Stimulated activated CD4-positive, alpha-beta T cell treated with anti-CD3 and anti-CD28 coated beads, Interleukin-2, amount 100 ng/mL, for 24 hours (primary cell): Measurements from ENCODE around the gene DNAJC10.
"Not testable (repeated sequence)": the region's sequence is repeated elsewhere in the genome, so short reads cannot be mapped to it uniquely, and the experiment has no call there.

Experiments
- DNase-seq, 2 donors: peaks; one replicate each; pipeline ENCODE4 v3.0.0-alpha.2; 2020

The DNAJC10 gene, protein sequence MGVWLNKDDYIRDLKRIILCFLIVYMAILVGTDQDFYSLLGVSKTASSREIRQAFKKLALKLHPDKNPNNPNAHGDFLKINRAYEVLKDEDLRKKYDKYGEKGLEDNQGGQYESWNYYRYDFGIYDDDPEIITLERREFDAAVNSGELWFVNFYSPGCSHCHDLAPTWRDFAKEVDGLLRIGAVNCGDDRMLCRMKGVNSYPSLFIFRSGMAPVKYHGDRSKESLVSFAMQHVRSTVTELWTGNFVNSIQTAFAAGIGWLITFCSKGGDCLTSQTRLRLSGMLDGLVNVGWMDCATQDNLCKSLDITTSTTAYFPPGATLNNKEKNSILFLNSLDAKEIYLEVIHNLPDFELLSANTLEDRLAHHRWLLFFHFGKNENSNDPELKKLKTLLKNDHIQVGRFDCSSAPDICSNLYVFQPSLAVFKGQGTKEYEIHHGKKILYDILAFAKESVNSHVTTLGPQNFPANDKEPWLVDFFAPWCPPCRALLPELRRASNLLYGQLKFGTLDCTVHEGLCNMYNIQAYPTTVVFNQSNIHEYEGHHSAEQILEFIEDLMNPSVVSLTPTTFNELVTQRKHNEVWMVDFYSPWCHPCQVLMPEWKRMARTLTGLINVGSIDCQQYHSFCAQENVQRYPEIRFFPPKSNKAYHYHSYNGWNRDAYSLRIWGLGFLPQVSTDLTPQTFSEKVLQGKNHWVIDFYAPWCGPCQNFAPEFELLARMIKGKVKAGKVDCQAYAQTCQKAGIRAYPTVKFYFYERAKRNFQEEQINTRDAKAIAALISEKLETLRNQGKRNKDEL

DNA sequence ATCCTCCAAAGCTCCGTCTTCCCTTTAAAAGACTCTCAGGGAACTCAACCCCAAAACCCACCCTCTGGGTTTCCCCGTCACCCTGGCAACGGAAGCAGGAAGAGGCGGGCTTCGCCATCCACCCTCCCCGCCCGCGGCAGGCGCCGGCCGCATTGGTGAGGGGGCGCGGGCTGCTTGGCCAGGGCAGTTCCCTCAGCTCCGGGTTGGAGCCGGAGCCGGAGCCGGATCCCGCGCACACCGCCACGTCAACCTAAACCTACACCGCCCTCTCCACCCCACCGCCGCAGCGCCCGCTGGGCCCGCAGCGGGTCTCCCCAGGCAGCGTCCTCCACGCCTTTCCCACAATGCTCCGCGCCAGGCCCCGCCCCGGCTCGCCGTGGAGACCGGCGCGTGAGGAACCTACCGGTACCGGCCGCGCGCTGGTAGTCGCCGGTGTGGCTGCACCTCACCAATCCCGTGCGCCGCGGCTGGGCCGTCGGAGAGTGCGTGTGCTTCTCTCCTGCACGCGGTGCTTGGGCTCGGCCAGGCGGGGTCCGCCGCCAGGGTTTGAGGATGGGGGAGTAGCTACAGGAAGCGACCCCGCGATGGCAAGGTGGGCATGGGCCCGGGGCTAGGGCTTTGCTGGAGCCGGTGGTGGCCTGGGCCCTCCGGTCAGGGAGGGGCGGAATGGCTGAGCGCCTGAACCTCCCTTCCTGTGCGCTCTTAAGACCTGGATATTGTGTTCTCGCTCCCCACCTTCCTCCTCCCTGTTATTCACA is at the start of gene DNAJC10:
TSS of gene DNAJC10 (plus strand) at position 366 of the 758 bp plus-strand sequence. CDS start 1,830 bp downstream, outside the sequence.
- DNase-seq = peak; percentile 87 to 91

GRCh38 chr2:182666674-182667314 is 49.3 kb upstream of the DNAJC10 start:
- no peak for DNase-seq

GRCh38 chr2:182667315-182667695 is 48.8 kb upstream of the DNAJC10 start:
- DNase-seq = no peak

DNA sequence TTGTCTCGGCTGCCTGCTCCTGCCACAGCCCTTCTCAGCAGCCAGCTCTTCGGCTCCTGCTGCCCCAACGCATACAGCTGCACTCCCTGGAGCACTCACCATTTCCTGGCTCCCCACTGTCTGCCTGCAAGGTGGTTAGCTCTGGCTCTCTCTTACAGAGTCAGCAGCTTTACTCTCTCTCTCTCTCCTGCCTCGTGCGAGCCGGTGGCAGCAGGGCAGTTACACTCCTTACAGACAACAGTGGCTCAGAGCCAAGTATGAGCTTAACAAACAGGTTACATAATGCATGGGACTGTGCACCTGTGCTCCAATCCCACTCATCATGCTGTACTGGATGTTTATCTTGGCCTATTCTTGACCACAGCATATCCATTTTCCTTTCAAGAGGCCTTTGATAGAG is 47.4 kb upstream of the DNAJC10 start:
- no peak for DNase-seq

GRCh38 chr2:182672466-182673165 is 43.4 kb upstream of the DNAJC10 start:
- no peak for DNase-seq

- no peak for DNase-seq
Observed at GRCh38 chr2:182680837-182681236, 35.2 kb upstream of the DNAJC10 start.

- DNase-seq = no peak
Observed at GRCh38 chr2:182682210-182682609, 33.8 kb upstream of the DNAJC10 start.

- DNase-seq = no peak
Observed at GRCh38 chr2:182685559-182685958, 30.5 kb upstream of the DNAJC10 start.

- not testable (repeated sequence) for DNase-seq
Observed at GRCh38 chr2:182686763-182687162, 29.3 kb upstream of the DNAJC10 start.

DNA sequence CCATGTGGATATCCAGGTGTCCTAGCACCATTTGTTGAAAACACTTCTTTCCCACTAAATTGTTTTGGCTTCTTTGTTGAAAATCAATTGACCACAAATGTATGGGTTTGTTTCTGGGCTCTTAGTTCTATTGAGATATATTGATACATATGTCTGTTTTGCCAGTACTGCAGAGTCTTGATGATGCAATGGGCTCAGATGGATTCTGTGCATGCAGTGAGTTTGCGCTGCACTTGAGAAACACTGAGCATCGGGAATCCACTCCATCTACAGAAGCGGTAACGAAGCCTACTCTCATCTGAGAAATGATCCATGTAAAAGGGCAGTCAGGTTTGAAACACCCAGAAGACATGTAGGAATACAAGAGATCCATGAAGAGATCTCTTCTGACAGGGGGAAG is 21.9 kb upstream of the DNAJC10 start:
- no peak for DNase-seq

DNA sequence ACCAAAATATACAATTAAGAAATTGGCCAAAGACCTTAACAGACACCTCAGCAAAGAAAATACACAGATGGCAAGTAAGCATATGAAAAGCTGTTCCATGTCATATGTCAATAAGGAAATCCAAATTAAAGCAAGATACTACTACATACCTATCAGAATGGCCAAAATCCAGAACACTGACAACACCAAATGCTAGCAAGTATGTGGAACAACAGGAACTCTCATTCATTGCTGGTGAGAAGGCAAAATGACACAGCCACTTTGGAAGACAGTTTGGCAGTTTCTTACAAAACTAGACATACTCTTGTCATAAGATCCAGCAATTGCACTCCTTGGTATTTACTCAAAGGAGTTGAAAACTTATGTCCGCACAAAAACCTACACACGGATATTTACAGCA is 20.3 kb upstream of the DNAJC10 start:
- DNase-seq = no peak

DNA sequence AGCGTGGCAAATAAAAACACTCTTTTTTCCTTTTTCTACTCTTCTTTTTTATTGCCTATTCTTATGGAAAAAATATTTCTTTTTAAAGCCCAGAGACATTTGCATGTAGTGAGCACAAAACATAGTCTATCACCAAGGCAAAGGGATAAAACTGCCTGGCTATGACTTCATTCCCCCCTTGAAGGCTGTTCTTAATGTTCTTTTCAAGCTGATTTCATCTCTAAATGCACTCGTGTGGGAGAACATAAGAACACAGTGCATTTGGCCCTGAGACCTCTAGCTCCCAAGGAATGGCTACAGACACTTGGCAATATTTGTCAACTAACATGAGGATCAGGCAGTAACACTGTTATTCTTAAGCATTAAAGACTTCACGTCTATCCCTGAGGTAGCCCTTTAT is 17.4 kb upstream of the DNAJC10 start:
- no peak for DNase-seq

GRCh38 chr2:182705761-182706160 is 10.3 kb upstream of the DNAJC10 start:
- no peak for DNase-seq

GRCh38 chr2:182706751-182707150 is 9.3 kb upstream of the DNAJC10 start:
- DNase-seq = no peak

GRCh38 chr2:182713601-182714000 is 2.5 kb upstream of the DNAJC10 start:
- no peak for DNase-seq

- no peak for DNase-seq
Observed at GRCh38 chr2:182715121-182715891, 751 bp upstream of the DNAJC10 start.

DNA sequence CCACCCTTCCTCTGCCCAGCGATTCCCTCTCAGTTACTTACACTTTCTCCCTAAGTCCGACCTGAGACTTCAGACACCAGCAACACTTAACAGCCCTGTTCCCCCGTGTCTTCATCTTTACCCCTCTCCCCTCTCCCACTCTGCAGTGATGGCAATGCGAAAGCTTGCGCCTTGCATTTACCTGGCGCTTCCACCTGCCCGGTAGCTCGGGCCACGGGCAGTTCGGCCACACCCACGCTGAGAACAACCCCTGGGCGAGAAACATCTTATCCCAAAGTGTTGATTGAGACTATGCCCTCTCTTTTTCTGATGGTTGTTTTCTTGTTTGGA is 558 bp downstream of the DNAJC10 start:
- DNase-seq = peak in 1 of 2 donors; percentile 7

GRCh38 chr2:182717416-182717815 is 1.4 kb downstream of the DNAJC10 start:
- no peak for DNase-seq

DNA sequence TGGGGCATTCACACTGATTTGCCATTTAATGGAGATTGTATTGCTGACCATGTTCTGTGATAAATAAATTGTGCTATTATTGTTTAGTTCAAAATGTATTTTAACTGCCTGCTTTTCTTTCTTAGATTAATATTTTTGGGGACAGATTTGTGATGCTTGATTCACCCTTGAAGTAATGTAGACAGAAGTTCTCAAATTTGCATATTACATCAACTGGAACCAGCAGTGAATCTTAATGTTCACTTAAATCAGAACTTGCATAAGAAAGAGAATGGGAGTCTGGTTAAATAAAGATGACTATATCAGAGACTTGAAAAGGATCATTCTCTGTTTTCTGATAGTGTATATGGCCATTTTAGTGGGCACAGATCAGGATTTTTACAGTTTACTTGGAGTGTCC is 1.8 kb downstream of the DNAJC10 start:
- DNase-seq = no peak

DNA sequence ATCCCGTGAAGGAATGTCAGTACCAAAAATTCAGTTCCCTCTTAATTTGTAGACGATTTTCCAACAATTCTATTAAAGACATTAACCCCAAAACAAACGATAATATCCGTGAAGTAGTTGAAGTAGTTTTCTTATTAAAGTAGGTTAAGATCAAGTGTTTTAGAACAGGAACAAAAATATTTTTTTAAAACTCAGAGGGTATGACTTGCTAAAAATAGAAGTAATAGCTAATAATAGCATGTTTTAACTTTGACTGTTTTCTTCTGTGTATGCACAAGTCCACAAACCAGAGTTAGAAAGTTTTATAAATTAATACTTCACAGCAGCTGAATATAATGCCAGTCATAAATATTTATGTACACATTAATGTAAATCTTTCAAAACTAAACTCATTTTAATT is 2.4 kb downstream of the DNAJC10 start:
- no peak for DNase-seq

GRCh38 chr2:182719116-182719515 is 3.1 kb downstream of the DNAJC10 start:
- not testable (repeated sequence) for DNase-seq

- no peak for DNase-seq
Observed at GRCh38 chr2:182724656-182725055, 8.6 kb downstream of the DNAJC10 start.
